Osteoblast (primary cell): ENCODE results near the gene GDE1. TPM values are rescaled to one million over a fixed set of nuclear protein-coding genes. Genes with fewer than 3 reads are reported as not detected.

Experiments used
- DNase-seq: peaks from one replicate; pipeline ENCODE4 v3.0.0; 2011; ENCODE audit warnings: low spot score, mixed read lengths; ENCODE audit not compliant: insufficient read length; ENCODE audit errors: missing footprints
- H2AFZ ChIP-seq: 2 replicates; pipeline ENCODE4 v1.6.0; 2011; ENCODE audit warnings: mild to moderate bottlenecking, low read length
- H3K27ac ChIP-seq: 2 replicates; pipeline ENCODE4 v1.5.1; 2011; ENCODE audit warnings: mild to moderate bottlenecking, low read depth, low read length, moderate library complexity
- H3K27me3 ChIP-seq: 2 replicates; pipeline ENCODE4 v1.6.0; 2012; ENCODE audit warnings: mild to moderate bottlenecking, control low read depth, inconsistent platforms, low read length, moderate library complexity; ENCODE audit not compliant: insufficient read depth
- H3K36me3 ChIP-seq: 2 replicates; pipeline ENCODE4 v1.5.1; 2011; ENCODE audit warnings: mild to moderate bottlenecking, low read length, control low read depth, moderate library complexity; ENCODE audit not compliant: insufficient read depth
- H3K4me1 ChIP-seq: 2 replicates; pipeline ENCODE4 v1.5.1; 2011; ENCODE audit warnings: mild to moderate bottlenecking, low read length, control low read depth, moderate library complexity; ENCODE audit not compliant: insufficient read depth
- H3K4me2 ChIP-seq: 2 replicates; pipeline ENCODE4 v1.6.0; 2011; ENCODE audit warnings: mild to moderate bottlenecking, low read length; ENCODE audit not compliant: insufficient read depth
- H3K4me3 ChIP-seq: fragments of 200-600 bp; sonication (generic); 3 replicates; pipeline ENCODE4 v1.5.1; 2012; ENCODE audit warnings: mild to moderate bottlenecking, low read length, inconsistent platforms; ENCODE audit not compliant: insufficient read depth
- H3K79me2 ChIP-seq: 2 replicates; pipeline ENCODE4 v1.6.0; 2012; ENCODE audit warnings: mild to moderate bottlenecking, low read length, control low read depth, inconsistent platforms; ENCODE audit not compliant: insufficient read depth
- H3K9me3 ChIP-seq: 2 replicates; pipeline ENCODE4 v1.5.1; 2011; ENCODE audit warnings: low read depth, low read length, control low read depth
- H4K20me1 ChIP-seq: 2 replicates; pipeline ENCODE4 v1.6.0; 2012; ENCODE audit warnings: mild to moderate bottlenecking, low read length, control low read depth; ENCODE audit not compliant: insufficient read depth
- total RNA-seq: library from RNA; depleted of rRNA; stranded (reverse); fragments of >200 nt; gene quantifications from 2 replicates; pipeline ENCODE4 v1.2.3, GENCODE V29; 2012
- TF ChIP-seq, protein P1 (sequence below): IDR thresholded peaks from 2 replicates; pipeline ENCODE4 v1.5.1; 2011; ENCODE audit warnings: mild to moderate bottlenecking, low read depth, low read length, moderate library complexity; ENCODE audit errors: extremely low read depth

The GDE1 gene
- total RNA-seq, 1 donor: 77.1 TPM

DNA sequence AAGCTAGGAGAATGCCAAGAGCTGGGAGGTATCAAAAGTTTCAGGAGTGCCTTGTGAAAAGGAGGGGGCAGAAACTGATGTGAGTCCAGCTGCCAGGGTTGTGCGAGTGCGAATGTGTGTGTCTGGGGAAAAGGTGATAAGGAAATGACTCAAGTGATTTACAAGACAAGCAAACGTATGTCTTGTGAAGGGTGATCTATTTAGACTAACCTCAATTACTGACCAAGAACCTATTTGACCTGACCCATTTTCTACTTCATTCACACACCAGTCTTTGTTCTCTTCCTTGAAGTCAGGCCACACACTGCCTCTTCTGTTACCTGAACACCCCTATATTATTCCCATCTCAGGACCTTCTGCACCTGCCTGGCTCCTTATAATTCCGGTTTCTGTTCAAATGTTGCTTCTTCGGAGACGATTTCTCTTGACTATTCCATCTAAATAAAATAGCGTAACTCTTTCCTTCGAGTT, 1.0 kb downstream of the GDE1 start:
- no peaks in the 10 kb centered on the region for H3K27me3 ChIP-seq
- peaks cover 43% of the 10 kb centered on the region for H3K79me2 ChIP-seq
- TF ChIP-seq, protein P1, sequence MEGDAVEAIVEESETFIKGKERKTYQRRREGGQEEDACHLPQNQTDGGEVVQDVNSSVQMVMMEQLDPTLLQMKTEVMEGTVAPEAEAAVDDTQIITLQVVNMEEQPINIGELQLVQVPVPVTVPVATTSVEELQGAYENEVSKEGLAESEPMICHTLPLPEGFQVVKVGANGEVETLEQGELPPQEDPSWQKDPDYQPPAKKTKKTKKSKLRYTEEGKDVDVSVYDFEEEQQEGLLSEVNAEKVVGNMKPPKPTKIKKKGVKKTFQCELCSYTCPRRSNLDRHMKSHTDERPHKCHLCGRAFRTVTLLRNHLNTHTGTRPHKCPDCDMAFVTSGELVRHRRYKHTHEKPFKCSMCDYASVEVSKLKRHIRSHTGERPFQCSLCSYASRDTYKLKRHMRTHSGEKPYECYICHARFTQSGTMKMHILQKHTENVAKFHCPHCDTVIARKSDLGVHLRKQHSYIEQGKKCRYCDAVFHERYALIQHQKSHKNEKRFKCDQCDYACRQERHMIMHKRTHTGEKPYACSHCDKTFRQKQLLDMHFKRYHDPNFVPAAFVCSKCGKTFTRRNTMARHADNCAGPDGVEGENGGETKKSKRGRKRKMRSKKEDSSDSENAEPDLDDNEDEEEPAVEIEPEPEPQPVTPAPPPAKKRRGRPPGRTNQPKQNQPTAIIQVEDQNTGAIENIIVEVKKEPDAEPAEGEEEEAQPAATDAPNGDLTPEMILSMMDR: no peak
- no peaks in the 10 kb centered on the region for H3K9me3 ChIP-seq
- H3K36me3 ChIP-seq: peaks cover 11% of the 10 kb centered on the region
- DNase-seq: no peak
- H3K4me1 ChIP-seq: peaks cover 32% of the 10 kb centered on the region
- H2AFZ ChIP-seq: peak overlapping the region; percentile 96
- H4K20me1 ChIP-seq: peaks cover 24% of the 10 kb centered on the region
- H3K27ac ChIP-seq: peak overlapping the region; percentile 86
- H3K4me2 ChIP-seq: peak overlapping the region; percentile 91
- peak overlapping the region; percentile 96 for H3K4me3 ChIP-seq

DNA sequence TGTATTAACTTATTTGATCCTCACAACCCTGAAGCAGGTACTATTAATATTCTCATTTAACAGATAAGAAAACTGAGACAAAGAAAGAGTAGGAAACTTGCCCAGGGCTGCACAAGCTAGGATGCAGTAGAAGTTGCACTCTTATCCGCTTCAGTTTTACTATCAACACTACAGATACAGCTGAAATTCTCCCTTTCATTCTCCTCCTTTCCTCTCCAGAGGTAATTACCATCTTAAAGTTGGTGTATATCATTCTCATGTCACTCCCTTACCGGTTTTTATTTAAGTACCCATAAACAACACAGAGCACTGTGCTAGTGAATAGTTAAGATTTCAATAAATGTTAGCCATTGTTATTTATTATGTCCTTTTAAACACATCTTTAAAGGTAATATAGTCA, 3.5 kb downstream of the GDE1 start:
- H3K36me3 ChIP-seq: peaks cover 15% of the 10 kb centered on the region
- DNase-seq: no peak
- peaks cover 21% of the 10 kb centered on the region for H3K79me2 ChIP-seq
- H2AFZ ChIP-seq: no peak overlapping the region
- H3K27me3 ChIP-seq: no peaks in the 10 kb centered on the region
- H3K9me3 ChIP-seq: no peaks in the 10 kb centered on the region
- H3K27ac ChIP-seq: no peak overlapping the region
- H4K20me1 ChIP-seq: peaks cover 30% of the 10 kb centered on the region
- TF ChIP-seq, protein P1: no peak
- H3K4me3 ChIP-seq: no peak overlapping the region
- no peak overlapping the region for H3K4me2 ChIP-seq
- peaks cover 19% of the 10 kb centered on the region for H3K4me1 ChIP-seq

DNA sequence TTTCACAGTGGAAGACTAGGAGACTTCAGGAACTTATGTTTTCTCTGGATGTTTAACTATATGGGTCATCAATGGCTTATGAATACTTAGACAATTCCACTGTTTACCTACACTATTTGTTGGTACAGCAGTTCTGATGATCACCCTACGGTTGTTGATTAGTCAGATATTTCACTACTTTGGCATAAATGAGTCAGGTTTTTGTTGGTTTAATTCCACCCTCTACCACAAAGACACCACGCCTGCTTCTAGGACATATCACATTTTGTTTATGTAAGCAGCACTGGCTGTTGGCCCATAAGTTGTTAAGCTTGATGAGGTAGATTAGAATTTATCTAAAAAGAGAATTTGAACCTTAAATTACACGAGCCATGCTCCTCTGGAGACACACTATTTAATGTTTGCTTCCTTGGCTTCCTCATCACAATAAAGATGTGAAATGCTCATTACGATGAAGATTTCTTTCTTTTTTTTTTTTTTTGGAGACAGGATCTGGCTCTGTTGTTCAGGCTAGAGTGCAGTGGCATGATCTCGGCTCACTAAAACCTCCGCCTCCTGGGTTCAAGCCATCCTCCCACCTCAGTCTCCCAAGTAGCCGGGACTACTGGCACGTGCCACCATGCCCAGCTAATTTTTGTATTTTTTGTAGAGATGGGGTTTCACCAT, 4.3 kb downstream of the GDE1 start:
- Histone ChIP-seq H4K20me1 (peaks cover 30% of the 10 kb centered on the region), H3K36me3 (peaks cover 15% of the 10 kb centered on the region), H2AFZ (no peak overlapping the region), H3K9me3 (no peaks in the 10 kb centered on the region), H3K4me1 (peaks cover 19% of the 10 kb centered on the region), H3K27me3 (no peaks in the 10 kb centered on the region), H3K79me2 (peaks cover 21% of the 10 kb centered on the region), H3K4me2 (no peak overlapping the region), H3K4me3 (no peak overlapping the region), H3K27ac (no peak overlapping the region)
- TF ChIP-seq, protein P1: no peak
- no peak for DNase-seq

DNA sequence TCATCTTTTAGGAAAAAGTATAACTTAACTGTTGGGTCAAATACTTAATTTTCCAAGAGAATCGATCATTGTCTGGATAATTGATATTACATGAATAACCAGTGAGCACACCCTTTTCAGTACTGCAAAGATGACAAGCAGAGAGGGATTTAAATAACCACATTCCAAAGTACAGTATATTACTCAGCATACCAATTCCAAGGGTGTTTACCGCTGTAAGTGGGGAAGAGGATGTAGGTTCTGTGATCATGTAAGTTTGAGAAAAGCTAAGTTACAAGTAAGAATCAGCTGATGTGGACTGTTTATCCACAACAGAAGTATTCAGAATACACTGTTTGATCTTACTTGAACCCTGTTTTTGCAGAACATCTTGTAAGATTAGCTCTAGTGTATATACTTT, 6.1 kb downstream of the GDE1 start:
- no peaks in the 10 kb centered on the region for H3K27me3 ChIP-seq
- H3K4me1 ChIP-seq: peaks cover 9% of the 10 kb centered on the region
- H3K27ac ChIP-seq: no peak overlapping the region
- no peaks in the 10 kb centered on the region for H3K9me3 ChIP-seq
- no peak overlapping the region for H3K4me3 ChIP-seq
- TF ChIP-seq, protein P1: no peak
- peaks cover 25% of the 10 kb centered on the region for H4K20me1 ChIP-seq
- no peak overlapping the region for H3K4me2 ChIP-seq
- H2AFZ ChIP-seq: no peak overlapping the region
- H3K36me3 ChIP-seq: peaks cover 15% of the 10 kb centered on the region
- DNase-seq: no peak
- peaks cover 16% of the 10 kb centered on the region for H3K79me2 ChIP-seq
